Posterior cingulate gyrus (tissue), 11 donors: Measurements from ENCODE around the gene AFAP1L1.
"Not testable (repeated sequence)": the region's sequence is repeated elsewhere in the genome, so short reads cannot be mapped to it uniquely, and the experiment has no call there.

Experiments used
- DNase-seq, 10 donors: peaks; one replicate each; pipeline versions ENCODE4 v3.0.0 to v3.0.0-alpha.2; 2020 to 2021; ENCODE audit warnings: mixed read lengths in 3 of 10
- intact Hi-C: fragments of 100-400 bp; cut with DNase I; formaldehyde crosslinking; loops from one replicate; pipeline ENCODE4 v1.15.1; 2023

AFAP1L1 gene

GRCh38 chr5:149257889-149258705, 13.6 kb upstream of the AFAP1L1 start:
- intact Hi-C loops, result no loop called here
- peak in 2 of 10 donors; percentile 54 to 83 for DNase-seq

- DNase-seq, result no peak
- intact Hi-C loops, result loop anchor here (10.0 kb wide), 1 partner anchor 84 kb away; the partner anchor contains the start of gene GRPEL2
These were observed 10.9 kb upstream of the AFAP1L1 start for GRCh38 chr5:149260761-149261160.

- no peak for DNase-seq
- intact Hi-C loops, result loop anchor here (10.0 kb wide), 1 partner anchor 84 kb away; the partner anchor contains the start of gene GRPEL2
These were observed 10.4 kb upstream of the AFAP1L1 start for GRCh38 chr5:149261246-149261645.

GRCh38 chr5:149262315-149262714, 9.3 kb upstream of the AFAP1L1 start:
- intact Hi-C loops, result loop anchor here (10.0 kb wide), 1 partner anchor 82 kb away; the partner anchor contains the start of gene GRPEL2
- no peak for DNase-seq

GRCh38 chr5:149264439-149265067, 7.1 kb upstream of the AFAP1L1 start:
- intact Hi-C loops, result loop anchor here (5.0 to 10.0 kb wide), 3 partner anchors 80 to 532 kb away; partner anchors contain the start of genes GRPEL2 and SH3TC2

GRCh38 chr5:149265068-149265465, 6.6 kb upstream of the AFAP1L1 start:
- intact Hi-C loops, result loop anchor here (5.0 to 10.0 kb wide), 3 partner anchors 80 to 533 kb away; partner anchors contain the start of genes GRPEL2 and SH3TC2
- DNase-seq, result no peak

More at GRCh38 chr5:149264439-149265067, 7.1 kb upstream of the AFAP1L1 start:
- DNase-seq, result peak in 1 of 10 donors; percentile 16

DNA sequence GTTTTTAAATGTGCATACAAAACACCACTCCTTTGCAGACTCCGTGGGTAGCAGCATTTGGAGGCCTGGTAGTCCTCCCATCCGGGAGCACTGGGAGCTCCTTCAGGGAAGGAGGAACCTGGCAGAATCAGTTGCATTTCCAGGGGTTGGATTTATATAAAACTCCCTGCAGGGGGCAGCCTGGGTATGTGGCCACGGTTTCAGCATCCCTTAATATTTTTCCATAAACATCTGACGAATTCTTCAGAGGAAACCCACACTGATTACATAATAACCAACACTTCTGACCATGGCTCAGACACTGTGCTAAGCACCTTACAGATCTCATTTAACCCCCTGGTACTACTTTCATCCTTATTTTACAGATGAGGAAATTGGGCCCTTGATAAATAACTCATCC, 6.1 kb upstream of the AFAP1L1 start:
- intact Hi-C loops, result loop anchor here (5.0 to 10.0 kb wide), 3 partner anchors 79 to 533 kb away; partner anchors contain the start of genes GRPEL2 and SH3TC2
- peak in 5 of 10 donors; percentile 21 to 82 (median 27) for DNase-seq

DNA sequence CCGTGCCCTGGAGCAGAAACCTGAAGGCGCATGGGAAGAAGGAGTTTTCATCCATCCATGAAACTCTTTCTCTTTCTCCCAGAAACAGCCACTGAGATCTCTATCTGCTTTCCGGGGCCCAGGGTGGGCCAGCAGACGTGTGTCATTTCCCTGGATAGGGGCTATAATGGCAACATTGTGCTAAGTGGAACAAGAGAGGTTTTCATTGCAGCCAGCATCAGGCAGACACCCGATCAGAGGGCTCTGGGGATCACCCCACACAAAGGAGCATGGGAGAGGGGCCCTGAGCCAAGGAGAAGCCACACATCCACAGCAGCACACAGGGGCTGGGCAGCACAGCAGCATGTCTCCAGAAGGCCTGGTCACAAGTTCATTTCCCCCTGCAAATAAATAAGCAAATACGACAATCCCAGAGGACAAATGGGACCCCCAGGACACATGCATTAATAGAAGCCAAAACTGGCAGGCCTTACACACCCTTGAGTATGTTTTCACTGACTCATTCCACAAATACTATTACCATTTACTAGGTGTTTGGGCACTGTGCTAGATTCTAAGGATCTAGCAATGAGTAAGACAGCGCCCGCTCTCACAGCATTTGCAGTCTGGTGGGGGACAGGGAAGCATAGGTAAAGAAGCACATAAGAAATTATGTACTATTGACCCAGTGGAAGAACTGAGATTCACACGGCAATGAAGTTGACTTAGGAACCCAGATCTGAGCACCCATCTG, 4.3 kb upstream of the AFAP1L1 start:
- DNase-seq, result peak in 9 of 10 donors; percentile 53 to 96 (median 75)
- intact Hi-C loops, result loop anchor here (5.0 to 10.0 kb wide), 3 partner anchors 77 to 535 kb away; partner anchors contain the start of genes GRPEL2 and SH3TC2

DNA sequence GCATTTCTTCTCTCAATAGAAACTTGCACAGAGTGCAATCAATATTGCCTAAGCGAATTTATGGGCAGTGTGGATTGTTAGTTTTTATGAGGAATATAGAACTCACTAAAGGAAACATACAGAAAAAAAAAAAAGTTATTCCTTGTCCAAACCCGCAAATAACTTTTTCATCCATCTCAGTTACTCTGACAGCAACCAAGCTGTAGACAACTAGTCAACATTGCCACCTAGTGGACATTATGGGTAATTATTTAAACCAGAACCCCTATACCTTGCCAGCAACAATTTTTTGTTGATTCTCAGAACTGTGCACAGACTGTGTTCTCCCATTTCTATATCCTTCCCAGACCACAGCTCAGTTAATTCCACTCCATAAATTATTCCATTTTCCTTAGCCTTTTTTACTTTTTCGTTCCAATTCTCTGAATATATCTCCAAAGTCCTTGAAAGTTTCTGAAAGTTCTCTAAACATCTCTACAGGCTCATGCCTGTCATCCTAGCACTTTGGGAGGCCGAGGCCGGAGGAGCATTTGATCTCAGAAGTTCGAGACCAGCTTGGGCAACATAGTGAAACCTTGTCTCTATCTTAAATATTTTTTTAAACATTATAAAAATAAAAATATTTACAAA, 2.6 kb upstream of the AFAP1L1 start:
- intact Hi-C loops, result loop anchor here (1.0 to 10.0 kb wide), 4 partner anchors 76 to 537 kb away; partner anchors contain the start of genes ABLIM3, GRPEL2 and SH3TC2
- DNase-seq, result no peak

- DNase-seq, result no peak
- intact Hi-C loops, result no loop called here
These were observed 404 bp upstream of the AFAP1L1 start for GRCh38 chr5:149271195-149271715.

- DNase-seq, intact Hi-C loops: not testable (repeated sequence)
These were observed 1.1 kb downstream of the AFAP1L1 start for GRCh38 chr5:149272781-149273180.

DNA sequence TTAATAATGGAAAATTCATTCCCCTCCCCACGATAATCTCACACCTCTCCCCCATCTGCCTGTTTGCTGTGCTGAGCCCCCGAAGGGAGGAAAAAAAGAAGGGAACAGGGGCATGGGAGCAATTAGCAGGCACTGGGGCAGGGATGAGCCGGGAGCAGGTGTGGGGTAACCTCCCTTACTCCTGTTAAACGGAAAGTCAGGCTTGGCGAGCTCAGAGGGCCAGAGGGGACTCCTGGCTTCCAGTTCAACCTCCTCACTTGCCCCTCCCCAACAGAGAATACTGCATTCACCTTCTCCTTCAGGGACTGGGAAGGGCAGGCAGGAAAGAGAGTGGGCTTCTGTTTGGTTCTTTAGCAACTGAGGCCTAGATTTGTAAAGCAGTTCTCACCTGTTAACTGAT, 1.6 kb downstream of the AFAP1L1 start:
- intact Hi-C loops, result no loop called here
- no peak for DNase-seq

GRCh38 chr5:149273950-149274349, 2.3 kb downstream of the AFAP1L1 start:
- intact Hi-C loops, result no loop called here
- DNase-seq, result no peak

- no peak for DNase-seq
- intact Hi-C loops, result no loop called here
These were observed 3.3 kb downstream of the AFAP1L1 start for GRCh38 chr5:149274939-149275338.

DNA sequence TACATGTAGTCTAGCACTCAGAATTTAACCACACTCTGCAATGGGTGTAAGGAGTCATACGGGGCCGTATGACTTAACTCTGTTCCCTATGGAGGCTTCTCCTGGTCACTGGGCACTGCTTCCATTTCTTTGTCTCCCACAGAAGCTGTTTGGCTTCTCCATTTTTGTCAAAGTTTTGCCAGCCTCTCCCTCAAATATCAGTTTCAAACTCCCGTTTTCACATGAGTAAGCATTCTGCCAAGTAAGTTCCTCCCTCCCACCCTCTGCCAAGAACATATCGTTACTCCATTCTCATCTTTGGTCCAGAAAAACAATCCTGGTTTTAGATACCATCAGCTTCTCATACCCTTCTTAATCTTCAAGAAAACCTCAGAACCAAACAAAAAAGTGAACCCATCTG, 6.1 kb downstream of the AFAP1L1 start:
- intact Hi-C loops, result no loop called here
- no peak for DNase-seq

DNA sequence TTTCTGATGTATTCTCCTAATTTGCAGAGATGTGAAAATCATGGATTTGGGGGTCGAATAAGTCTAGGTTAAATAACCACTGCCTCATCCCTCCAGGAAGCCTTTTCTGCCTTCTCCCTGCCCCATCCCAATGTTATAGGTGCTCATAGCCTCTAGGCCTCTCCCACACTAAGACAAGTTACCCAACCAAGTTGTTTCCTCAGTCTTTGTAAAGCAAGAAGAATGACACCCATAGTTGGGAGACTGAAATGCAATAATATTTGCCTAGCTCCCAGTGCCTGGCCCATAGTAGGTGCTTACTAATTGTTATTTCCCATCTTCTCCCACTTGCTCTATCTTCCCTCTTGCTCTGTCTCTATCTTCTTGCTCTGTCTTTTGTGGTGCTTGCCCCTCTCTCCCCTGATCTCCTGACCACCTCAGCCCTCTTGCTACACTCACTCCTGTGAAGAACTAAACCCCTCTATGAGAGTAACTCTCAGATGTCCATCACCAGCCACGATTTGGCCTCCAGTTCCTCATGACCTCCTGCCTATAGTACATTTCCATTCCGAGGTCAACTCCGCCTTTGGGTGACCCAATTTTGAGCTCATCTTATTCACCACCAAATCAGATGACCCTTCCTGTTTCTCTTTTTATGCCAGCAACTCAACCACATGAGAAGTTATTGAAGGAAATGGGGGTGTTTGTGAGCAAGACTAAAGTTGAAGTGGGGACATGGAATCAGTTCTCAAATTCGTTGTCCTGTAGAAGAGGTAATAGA, 7.0 kb downstream of the AFAP1L1 start:
- intact Hi-C loops, result no loop called here
- no peak for DNase-seq

DNA sequence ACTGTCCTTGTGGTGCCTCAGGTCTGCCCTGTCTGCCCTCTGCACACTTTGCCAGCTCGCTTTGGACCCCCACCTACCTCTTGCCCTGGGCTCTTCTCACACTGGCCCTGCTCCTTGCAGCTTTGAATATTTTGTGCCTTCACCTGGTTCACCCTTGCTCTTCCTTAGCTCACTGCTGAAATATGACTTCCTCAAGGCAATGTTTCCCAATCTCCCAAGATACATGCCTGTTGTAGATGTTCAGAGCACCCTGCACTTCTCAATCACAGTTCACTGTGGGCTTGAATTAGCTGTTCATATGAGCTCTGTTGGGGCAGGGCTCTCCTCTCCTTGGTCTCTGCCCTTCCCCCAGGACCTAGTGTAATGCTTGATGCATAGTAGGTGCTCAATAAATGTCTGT, 8.0 kb downstream of the AFAP1L1 start:
- intact Hi-C loops, result no loop called here
- no peak for DNase-seq

- DNase-seq, result no peak
- intact Hi-C loops, result no loop called here
These were observed 8.5 kb downstream of the AFAP1L1 start for GRCh38 chr5:149280124-149280523.

DNA sequence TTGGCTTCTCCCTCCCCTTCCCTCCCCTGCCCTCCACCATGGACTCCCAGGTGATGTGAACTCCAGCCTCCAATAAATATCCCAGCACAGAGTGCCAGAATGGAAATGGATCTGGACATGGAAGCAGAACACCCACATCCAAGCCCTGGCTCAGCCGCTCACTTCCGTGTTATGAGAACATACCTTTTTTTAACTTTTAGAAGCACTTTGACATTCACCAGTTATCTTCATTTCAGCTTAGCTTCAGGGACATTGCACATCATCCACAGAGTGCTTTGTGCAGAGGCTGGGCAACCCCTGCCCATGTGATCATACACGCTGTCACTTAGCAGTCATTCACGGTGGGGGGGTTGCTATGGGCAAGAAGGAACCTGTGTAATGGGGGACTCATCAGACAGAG, 9.1 kb downstream of the AFAP1L1 start:
- no peak for DNase-seq

More for the DNA sequence above, 9.1 kb downstream of the AFAP1L1 start:
- intact Hi-C loops, result no loop called here
